Glomerular visceral epithelial cell (primary cell): ENCODE results near the gene CCDC34.
"Not testable (repeated sequence)": the region's sequence is repeated elsewhere in the genome, so short reads cannot be mapped to it uniquely, and the experiment has no call there.

Experiments used
- DNase-seq: peaks from one replicate; pipeline ENCODE4 v3.0.0-alpha.2; 2016; ENCODE audit errors: extremely low spot score

Gene CCDC34

DNA sequence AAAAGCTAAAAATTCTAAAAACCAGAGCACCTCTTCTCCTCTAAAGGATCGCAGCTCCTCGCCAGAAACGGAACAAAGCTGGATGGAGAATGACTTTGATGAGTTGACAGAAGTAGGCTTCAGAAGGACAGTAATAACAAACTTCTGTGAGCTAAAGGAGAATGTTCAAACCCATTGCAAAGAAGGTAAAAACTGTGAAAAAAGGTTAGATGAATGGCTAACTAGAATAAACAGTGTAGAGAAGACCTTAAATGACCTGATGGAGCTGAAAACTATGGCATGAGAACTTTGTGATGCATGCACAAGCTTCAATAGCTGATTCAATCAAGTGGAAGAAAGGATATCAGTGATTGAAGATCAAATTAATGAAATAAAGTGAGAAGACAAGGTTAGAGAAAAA is 40.8 kb downstream of the CCDC34 start:
- DNase-seq, result not testable (repeated sequence)

GRCh38 chr11:27321340-27321739 is 41.7 kb downstream of the CCDC34 start:
- not testable (repeated sequence) for DNase-seq

- DNase-seq, result peak; percentile 23
Observed at GRCh38 chr11:27319072-27319471, 43.9 kb downstream of the CCDC34 start.

GRCh38 chr11:27317751-27318150 is 45.3 kb downstream of the CCDC34 start:
- peak; percentile 33 for DNase-seq

GRCh38 chr11:27315836-27316235 is 47.2 kb downstream of the CCDC34 start:
- DNase-seq, result no peak

DNA sequence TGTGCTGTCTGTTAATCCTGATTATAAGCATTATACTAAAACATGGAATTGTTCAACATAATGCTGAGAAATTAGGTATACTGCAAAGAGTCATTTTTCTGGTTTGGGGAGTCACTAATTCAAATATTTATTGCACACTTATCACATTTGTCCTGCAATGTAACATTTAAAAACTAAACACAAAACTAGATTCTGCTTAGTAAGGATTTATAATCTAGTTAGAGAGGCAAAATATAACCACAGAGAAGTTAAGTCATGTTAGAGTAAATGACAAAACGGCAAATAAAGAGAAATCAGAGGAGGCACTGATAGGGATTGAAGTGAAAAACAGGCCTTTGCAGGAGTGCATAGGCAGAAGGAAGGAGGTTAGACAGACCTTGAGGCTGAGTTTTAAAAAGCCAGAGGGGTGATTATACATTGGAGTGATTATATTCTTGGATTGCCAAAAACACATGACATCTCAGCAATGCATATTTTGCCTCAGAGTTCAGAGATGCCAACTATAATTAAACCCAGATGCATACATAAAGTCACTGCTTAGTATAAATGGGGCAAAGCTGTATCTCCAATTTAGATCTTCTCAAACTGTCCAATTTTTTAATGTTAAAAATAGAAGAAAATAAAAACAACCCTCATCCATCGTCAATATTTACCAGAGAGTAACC is 49.7 kb downstream of the CCDC34 start:
- no peak for DNase-seq

DNA sequence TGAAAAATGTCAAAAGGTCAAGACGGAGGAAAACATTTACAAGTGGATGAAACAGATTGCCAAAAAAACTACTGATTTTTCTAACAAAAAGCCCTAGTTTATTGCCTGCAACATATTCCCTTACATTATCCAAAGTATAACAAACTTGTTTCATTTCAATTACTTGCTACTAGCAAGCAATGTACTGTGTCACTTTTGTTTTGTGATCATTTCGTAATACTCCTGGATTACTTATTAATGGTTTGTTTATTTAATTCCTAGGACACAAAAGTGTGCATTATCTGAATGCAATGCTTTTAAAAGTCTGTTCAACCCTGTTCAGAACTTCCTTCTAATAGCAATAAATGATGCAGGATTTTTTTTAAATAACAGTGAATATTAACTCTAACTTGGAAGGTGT is 50.9 kb downstream of the CCDC34 start:
- no peak for DNase-seq

DNA sequence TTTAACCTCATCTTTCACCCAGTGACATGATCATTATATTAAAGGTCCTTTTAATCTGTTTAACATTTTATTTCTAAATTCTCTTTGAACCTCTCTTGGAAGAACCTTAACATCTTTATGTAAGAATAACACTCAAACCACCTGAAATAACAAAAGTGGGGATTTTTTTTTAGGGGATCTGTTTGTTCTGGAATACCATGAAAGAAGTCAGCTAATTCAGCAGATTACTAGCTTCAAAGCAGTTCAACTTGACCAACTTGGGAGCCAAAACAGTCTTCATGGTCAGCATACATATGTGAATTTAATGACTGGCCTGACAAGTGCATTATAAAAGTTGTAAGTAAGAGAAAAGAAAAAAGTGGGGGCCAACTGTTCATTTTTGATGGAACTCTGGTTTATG is 52.3 kb downstream of the CCDC34 start:
- DNase-seq, result no peak

DNA sequence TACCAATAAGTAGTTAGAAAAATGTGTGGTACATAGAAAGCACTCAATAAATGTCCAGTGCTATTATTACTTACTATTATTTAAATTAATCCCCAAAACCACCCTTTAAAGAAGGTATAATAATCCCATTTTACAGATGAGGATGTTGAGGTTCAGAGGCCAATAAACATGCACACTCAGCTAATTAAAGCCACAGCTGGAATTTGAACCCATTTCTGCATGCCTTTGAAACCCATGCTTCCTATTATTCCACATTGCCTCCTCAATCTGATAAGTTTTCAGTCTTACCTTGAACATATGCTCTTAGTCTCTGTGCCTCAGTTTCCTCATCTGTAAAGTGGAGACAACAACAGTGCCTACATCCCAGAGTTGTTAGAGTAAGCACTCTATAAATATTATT is 52.8 kb downstream of the CCDC34 start:
- DNase-seq, result no peak

DNA sequence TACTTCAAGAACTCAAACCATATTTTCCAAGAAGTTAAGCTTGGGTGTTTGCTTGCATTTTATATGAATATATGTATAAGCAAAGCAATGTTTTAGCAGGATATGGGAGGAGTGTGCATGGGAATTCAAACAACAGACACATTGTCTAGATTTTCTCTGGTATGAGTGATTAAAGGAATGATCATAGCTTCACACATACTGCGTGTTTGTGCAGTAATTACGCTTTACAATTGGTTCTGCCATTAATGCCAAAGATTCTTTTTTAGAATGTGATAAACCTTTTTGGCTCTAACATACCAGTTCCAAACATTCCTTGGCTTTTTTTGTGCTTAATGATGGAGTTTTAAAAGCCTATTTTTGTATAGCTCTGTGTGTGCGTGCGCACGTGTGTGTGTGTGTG is 54.0 kb downstream of the CCDC34 start:
- no peak for DNase-seq

GRCh38 chr11:27307232-27307631 is 55.8 kb downstream of the CCDC34 start:
- no peak for DNase-seq

GRCh38 chr11:27305751-27306150 is 57.3 kb downstream of the CCDC34 start:
- no peak for DNase-seq

- no peak for DNase-seq
Observed at GRCh38 chr11:27304514-27304913, 58.5 kb downstream of the CCDC34 start.

GRCh38 chr11:27303903-27304302 is 59.1 kb downstream of the CCDC34 start:
- DNase-seq, result no peak

- DNase-seq, result no peak
Observed at GRCh38 chr11:27300974-27301373, 62.0 kb downstream of the CCDC34 start.

DNA sequence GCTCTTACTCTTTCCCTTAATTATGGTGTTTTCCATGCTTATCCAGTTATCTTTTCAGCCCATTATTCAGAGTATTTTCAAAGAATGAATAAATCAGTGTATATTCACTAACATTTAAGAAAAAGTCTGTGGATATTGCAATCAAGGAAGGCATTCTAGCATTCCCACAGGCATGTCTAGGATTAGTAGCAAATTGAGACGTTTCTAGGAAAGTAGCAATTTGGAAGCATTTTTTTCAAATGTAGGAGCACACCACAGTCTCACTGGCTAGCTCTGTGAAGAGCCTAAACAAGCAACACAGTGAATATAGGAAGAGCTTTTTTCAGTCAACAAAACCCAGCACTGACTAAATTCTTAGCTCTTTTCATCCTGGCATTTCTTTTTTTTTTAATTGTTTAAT is 65.4 kb downstream of the CCDC34 start:
- no peak for DNase-seq

GRCh38 chr11:27296497-27296896 is 66.5 kb downstream of the CCDC34 start:
- peak; percentile 55 for DNase-seq

- no peak for DNase-seq
Observed at GRCh38 chr11:27295928-27296327, 67.1 kb downstream of the CCDC34 start.

DNA sequence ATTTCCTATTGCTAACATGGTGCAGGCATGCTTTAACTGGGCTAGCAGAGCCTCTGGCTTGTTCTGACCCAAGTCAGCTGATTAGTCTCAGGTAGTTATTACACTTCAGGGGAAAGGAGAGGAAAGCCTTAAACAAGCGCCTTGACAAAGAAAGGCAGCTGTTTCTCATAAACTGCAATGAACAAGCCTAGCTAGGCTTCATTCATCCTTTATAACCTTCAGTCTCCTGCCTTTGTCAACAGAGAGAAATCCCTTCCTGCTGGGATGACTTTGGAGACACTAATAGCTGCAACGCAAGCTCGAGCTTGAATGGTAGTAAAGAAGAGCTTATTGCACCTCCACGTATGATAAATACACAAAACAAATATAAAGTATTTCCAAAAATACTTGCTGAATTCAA is 68.4 kb downstream of the CCDC34 start:
- no peak for DNase-seq

- no peak for DNase-seq
Observed at GRCh38 chr11:27293515-27294417, 69.2 kb downstream of the CCDC34 start.

GRCh38 chr11:27292637-27293010 is 70.4 kb downstream of the CCDC34 start:
- DNase-seq, result no peak

DNA sequence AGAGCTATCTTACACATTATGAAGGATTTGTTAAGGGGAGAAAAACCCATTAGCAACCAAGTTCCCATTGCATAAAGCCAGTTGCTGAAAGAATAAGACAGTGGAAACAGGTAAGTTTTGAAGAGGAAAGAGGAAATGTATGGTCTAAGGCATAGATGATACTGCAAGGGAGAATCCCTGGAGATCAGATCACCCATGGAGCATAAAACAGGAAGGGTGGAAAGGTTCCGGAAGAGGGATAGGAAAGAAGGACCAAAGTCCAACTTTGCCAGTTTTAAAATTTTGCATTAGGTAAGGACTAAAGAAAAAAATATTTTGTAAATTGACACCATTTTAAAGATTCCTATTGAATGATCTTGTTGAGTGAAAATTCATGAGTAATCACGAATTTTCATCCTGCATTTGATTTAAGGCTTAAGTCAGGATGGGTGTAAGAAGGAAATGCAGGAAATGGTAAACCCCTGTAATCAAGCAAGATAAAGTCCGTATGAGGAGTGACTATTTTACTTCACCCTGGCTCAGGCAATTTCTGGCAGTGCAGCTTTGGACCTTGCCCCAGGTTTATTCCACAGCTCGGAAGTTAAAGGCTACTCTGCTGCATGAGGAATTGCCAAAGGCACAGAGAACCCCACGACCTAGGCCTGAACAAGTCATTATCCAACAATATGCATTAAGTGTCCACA is 70.9 kb downstream of the CCDC34 start:
- DNase-seq, result no peak
